B cell (primary cell): ENCODE measurements around the gene WDR31. TPM values are rescaled to one million over a fixed set of nuclear protein-coding genes. Genes with fewer than 3 reads are reported as not detected.

Source experiments
- ATAC-seq: fragments of 200-7000 bp; cut with Tn5 transposase; one replicate; pipeline ENCODE4 v1.10.0; 2021; ENCODE audit warnings: low read depth, mild to moderate bottlenecking, moderate number of reproducible peaks, moderate library complexity
- CTCF ChIA-PET: fragments of 350-600 bp; sonication (Branson Sonifier 250); formaldehyde crosslinking; loops from one replicate; lab custom pipeline; 2021; ENCODE audit warnings: antibody characterized with exemption, inconsistent platforms; lab: Charles Lee
- POLR2A ChIA-PET: fragments of 350-600 bp; sonication (Branson Sonifier 250); formaldehyde crosslinking; loops from one replicate; lab custom pipeline; 2021; ENCODE audit warnings: antibody characterized with exemption; lab: Charles Lee
- DNase-seq: peaks from one replicate; pipeline ENCODE4 v3.0.0; 2013
- H2AFZ ChIP-seq: 2 replicates; pipeline ENCODE4 v1.6.1; 2012; ENCODE audit warnings: mild to moderate bottlenecking, low read depth, low read length; ENCODE audit not compliant: insufficient read depth, poor library complexity, severe bottlenecking
- H3K27ac ChIP-seq, 2 donors: 1 replicate in 1 of 2; 2 replicates in 1 of 2; pipeline ENCODE4 v1.5.1; 2012 to 2013; ENCODE audit warnings: low read length in 2 of 2, mild to moderate bottlenecking in 2 of 2, moderate library complexity in 1 of 2
- H3K27me3 ChIP-seq, 4 experiments: fragments of 200-600 bp in 1 of 4; sonication (generic) in 1 of 4; replicated peaks in 1 of 4; 1 replicate in 2 of 4; 2 replicates in 2 of 4; pipeline versions ENCODE4 v1.6.1 to v1.7.0; 2013 to 2016; ENCODE audit warnings: low read length in 3 of 4, mild to moderate bottlenecking in 2 of 4, mixed read lengths in 1 of 4, moderate library complexity in 1 of 4; ENCODE audit not compliant: insufficient read depth in 4 of 4, control insufficient read depth in 3 of 4; ENCODE audit errors: control extremely low read depth in 1 of 4
- H3K36me3 ChIP-seq, 2 experiments: replicated peaks in 1 of 2; 1 replicate in 1 of 2; 2 replicates in 1 of 2; pipeline versions ENCODE4 v1.6.1 to v1.7.1; 2013; ENCODE audit warnings: low read length in 1 of 2; ENCODE audit not compliant: insufficient read depth in 2 of 2, control insufficient read depth in 1 of 2; ENCODE audit errors: control extremely low read depth in 1 of 2, extremely low read depth in 1 of 2
- H3K4me1 ChIP-seq, 2 donors: fragments of 200-600 bp in 1 of 2; sonication (generic) in 1 of 2; 1 replicate in 1 of 2; 2 replicates in 1 of 2; pipeline versions ENCODE4 v1.5.1 to v1.6.1; 2013 to 2017; ENCODE audit warnings: low read length in 2 of 2; ENCODE audit not compliant: control insufficient read depth in 2 of 2, insufficient read depth in 2 of 2
- H3K4me2 ChIP-seq: replicated peaks from 2 replicates; pipeline ENCODE3; 2012; ENCODE audit warnings: mild to moderate bottlenecking, low read depth, low read length; ENCODE audit not compliant: poor library complexity, severe bottlenecking
- H3K4me3 ChIP-seq, 5 experiments: fragments of 200-600 bp in 1 of 5; sonication (generic) in 1 of 5; 1 replicate in 3 of 5; 2 replicates in 2 of 5; pipeline versions ENCODE4 v1.5.1 to v1.7.0; 2011 to 2016; ENCODE audit warnings: low read length in 4 of 5, mild to moderate bottlenecking in 4 of 5, low read depth in 2 of 5, control low read depth in 1 of 5, moderate library complexity in 1 of 5; ENCODE audit not compliant: insufficient read depth in 1 of 5; ENCODE audit errors: control extremely low read depth in 1 of 5, extremely low read depth in 1 of 5
- H3K79me2 ChIP-seq: fragments of 200-600 bp; sonication (generic); one replicate; pipeline ENCODE4 v1.6.0; 2016; ENCODE audit warnings: low read length; ENCODE audit not compliant: control insufficient read depth, insufficient read depth
- H3K9ac ChIP-seq: fragments of 200-600 bp; sonication (generic); 2 replicates; pipeline ENCODE4 v1.6.1; 2017; ENCODE audit warnings: mild to moderate bottlenecking, low read length, moderate library complexity
- H3K9me3 ChIP-seq, 3 donors: one replicate each; pipeline versions ENCODE4 v1.6.1 to v1.7.1; 2013; ENCODE audit warnings: low read length in 2 of 3; ENCODE audit not compliant: control insufficient read depth in 2 of 3, insufficient read depth in 1 of 3; ENCODE audit errors: control extremely low read depth in 1 of 3
- H4K20me1 ChIP-seq: 2 replicates; pipeline ENCODE4 v1.6.0; 2012; ENCODE audit warnings: mild to moderate bottlenecking, low read length; ENCODE audit not compliant: insufficient read depth, control insufficient read depth, poor library complexity, severe bottlenecking
- H3K27ac Mint-ChIP-seq: one replicate; pipeline ENCODE4 v1.8.0; 2021; ENCODE audit warnings: mixed read lengths
- H3K27me3 Mint-ChIP-seq: one replicate; pipeline ENCODE4 v1.8.0; 2021; ENCODE audit warnings: mixed read lengths
- H3K4me1 Mint-ChIP-seq: one replicate; pipeline ENCODE4 v1.8.0; 2021; ENCODE audit warnings: mixed read lengths
- H3K4me3 Mint-ChIP-seq: one replicate; pipeline ENCODE4 v1.8.0; 2021; ENCODE audit warnings: mixed read lengths
- H3K9me3 Mint-ChIP-seq: one replicate; pipeline ENCODE4 v1.8.0; 2022; ENCODE audit warnings: mixed read lengths; ENCODE audit not compliant: insufficient read depth
- EZH2 ChIP-seq: IDR thresholded peaks from 2 replicates; pipeline ENCODE4 v1.6.1; 2012; ENCODE audit warnings: borderline replicate concordance, low read depth, mild to moderate bottlenecking, moderate library complexity, low read length; ENCODE audit not compliant: insufficient read depth, poor library complexity, severe bottlenecking
- WGBS: methylation state at CpG from one replicate; pipeline ENCODE4 v1.1.5; 2013; ENCODE audit warnings: missing lambda C conversion rate; ENCODE audit not compliant: insufficient coverage; 5-methylcytosine and 5-hydroxymethylcytosine counted together
- intact Hi-C: fragments of 100-400 bp; cut with micrococcal nuclease; formaldehyde crosslinking; loops from one replicate; pipeline ENCODE4 v1.10.0; 2022
- polyA plus RNA-seq: library from polyadenylated mRNA; depleted of rRNA; stranded (reverse); fragments of >200 nt; gene quantifications from 2 replicates; pipeline ENCODE4 v1.2.3, GENCODE V29; 2012
- total RNA-seq, 2 donors: library from RNA; stranded (reverse); fragments of 120-200 nt in 1 of 2; gene quantifications; 1 replicate in 1 of 2; 2 replicates in 1 of 2; pipeline versions ENCODE4 v1.2.3 to v1.2.4, GENCODE V29; 2013 to 2022
- TF ChIP-seq, protein P1 (sequence below): fragments of 200-600 bp; IDR thresholded peaks from one replicate; pipeline ENCODE4 v1.8.0; 2022; ENCODE audit warnings: antibody characterized with exemption, mild to moderate bottlenecking

Gene WDR31
- total and polyA plus RNA-seq, 2 donors (not counting 1 experiment from before 2014, with no cell fraction given) = 0.36 to 0.62 TPM

GRCh38 chr9:113293285-113293878 is 46.7 kb downstream of the WDR31 start:
- Histone ChIP-seq H3K27me3 (no peaks in the 10 kb centered on the region), H3K4me2 (no peak overlapping the region), H3K27ac (peak overlapping the region in 1 of 2 donors; percentile 1), H3K4me3 (no peak overlapping the region), H3K79me2 (no peaks in the 10 kb centered on the region), H3K36me3 (peaks cover 2 to 38% of the 10 kb centered on the region in 2 experiments), H3K4me1 (no peaks in the 10 kb centered on the region), H3K9ac (no peak overlapping the region), H2AFZ (no peak overlapping the region), H3K9me3 (no peaks in the 10 kb centered on the region), H4K20me1 (no peaks in the 10 kb centered on the region)
- WGBS = 49% methylated on average over 5 of the region's 7 CpGs
- no peaks in the 10 kb centered on the region for H3K4me1 Mint-ChIP-seq
- no peak for DNase-seq
- no peaks in the 10 kb centered on the region for H3K9me3 Mint-ChIP-seq
- no peak overlapping the region for H3K4me3 Mint-ChIP-seq
- TF ChIP-seq, protein P1, sequence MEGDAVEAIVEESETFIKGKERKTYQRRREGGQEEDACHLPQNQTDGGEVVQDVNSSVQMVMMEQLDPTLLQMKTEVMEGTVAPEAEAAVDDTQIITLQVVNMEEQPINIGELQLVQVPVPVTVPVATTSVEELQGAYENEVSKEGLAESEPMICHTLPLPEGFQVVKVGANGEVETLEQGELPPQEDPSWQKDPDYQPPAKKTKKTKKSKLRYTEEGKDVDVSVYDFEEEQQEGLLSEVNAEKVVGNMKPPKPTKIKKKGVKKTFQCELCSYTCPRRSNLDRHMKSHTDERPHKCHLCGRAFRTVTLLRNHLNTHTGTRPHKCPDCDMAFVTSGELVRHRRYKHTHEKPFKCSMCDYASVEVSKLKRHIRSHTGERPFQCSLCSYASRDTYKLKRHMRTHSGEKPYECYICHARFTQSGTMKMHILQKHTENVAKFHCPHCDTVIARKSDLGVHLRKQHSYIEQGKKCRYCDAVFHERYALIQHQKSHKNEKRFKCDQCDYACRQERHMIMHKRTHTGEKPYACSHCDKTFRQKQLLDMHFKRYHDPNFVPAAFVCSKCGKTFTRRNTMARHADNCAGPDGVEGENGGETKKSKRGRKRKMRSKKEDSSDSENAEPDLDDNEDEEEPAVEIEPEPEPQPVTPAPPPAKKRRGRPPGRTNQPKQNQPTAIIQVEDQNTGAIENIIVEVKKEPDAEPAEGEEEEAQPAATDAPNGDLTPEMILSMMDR = no peak
- no peak for TF ChIP-seq EZH2
- H3K27me3 Mint-ChIP-seq = no peaks in the 10 kb centered on the region
- intact Hi-C loops = no loop called here
- no peak overlapping the region for H3K27ac Mint-ChIP-seq
- POLR2A ChIA-PET = no interaction called here
- no peak for ATAC-seq
- CTCF ChIA-PET = no interaction called here

DNA sequence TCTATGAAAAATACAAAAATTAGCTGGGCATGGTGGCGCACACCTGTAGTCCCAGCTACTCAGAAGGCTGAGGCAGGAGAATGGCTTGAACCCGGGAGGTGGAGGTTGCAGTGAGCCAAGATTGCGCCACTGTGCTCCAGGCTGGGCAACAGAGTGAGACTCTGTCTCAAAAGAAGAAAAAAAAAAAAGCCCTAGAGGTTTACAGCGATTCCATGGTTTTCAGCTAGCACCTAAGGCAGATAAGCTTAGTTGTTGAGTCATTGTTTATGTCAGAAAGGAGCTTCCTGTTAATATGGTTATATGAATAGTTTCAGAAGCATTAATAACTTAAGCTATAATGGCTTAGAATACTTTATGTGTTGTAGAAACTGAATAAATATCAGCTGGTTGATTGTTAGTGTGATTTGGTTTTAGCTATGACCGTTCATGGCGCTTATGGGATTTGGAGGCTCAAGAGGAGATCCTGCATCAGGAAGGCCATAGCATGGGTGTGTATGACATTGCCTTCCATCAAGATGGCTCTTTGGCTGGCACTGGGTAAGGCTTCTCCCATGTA is 49.9 kb downstream of the WDR31 start:
- POLR2A ChIA-PET = no interaction called here

More for the DNA sequence above, 49.9 kb downstream of the WDR31 start:
- TF ChIP-seq, protein P1 = no peak
- TF ChIP-seq EZH2 = no peak
- Mint-ChIP-seq H3K27ac (no peak overlapping the region), H3K4me1 (no peaks in the 10 kb centered on the region), H3K4me3 (no peak overlapping the region), H3K9me3 (no peaks in the 10 kb centered on the region), H3K27me3 (no peaks in the 10 kb centered on the region)
- Histone ChIP-seq H3K79me2 (no peaks in the 10 kb centered on the region), H3K9me3 (no peaks in the 10 kb centered on the region), H3K9ac (no peak overlapping the region), H3K4me1 (no peaks in the 10 kb centered on the region), H3K27me3 (no peaks in the 10 kb centered on the region), H3K4me3 (no peak overlapping the region), H3K36me3 (peaks cover 5 to 67% of the 10 kb centered on the region in 2 experiments), H4K20me1 (no peaks in the 10 kb centered on the region), H3K27ac (no peak overlapping the region), H3K4me2 (no peak overlapping the region), H2AFZ (no peak overlapping the region)
- intact Hi-C loops = no loop called here
- CTCF ChIA-PET = interaction anchor here (0.7 to 1.3 kb wide), 3 partner anchors 9 to 368 kb away, joined by 3 to 5 read pairs (median 4); no protein-coding TSS in a partner anchor
- DNase-seq (no peak), ATAC-seq (no peak)
- WGBS = 100% methylated on average over 5 of the region's 6 CpGs
